ENCODE measurements around the gene D2HGDH.

DNA sequence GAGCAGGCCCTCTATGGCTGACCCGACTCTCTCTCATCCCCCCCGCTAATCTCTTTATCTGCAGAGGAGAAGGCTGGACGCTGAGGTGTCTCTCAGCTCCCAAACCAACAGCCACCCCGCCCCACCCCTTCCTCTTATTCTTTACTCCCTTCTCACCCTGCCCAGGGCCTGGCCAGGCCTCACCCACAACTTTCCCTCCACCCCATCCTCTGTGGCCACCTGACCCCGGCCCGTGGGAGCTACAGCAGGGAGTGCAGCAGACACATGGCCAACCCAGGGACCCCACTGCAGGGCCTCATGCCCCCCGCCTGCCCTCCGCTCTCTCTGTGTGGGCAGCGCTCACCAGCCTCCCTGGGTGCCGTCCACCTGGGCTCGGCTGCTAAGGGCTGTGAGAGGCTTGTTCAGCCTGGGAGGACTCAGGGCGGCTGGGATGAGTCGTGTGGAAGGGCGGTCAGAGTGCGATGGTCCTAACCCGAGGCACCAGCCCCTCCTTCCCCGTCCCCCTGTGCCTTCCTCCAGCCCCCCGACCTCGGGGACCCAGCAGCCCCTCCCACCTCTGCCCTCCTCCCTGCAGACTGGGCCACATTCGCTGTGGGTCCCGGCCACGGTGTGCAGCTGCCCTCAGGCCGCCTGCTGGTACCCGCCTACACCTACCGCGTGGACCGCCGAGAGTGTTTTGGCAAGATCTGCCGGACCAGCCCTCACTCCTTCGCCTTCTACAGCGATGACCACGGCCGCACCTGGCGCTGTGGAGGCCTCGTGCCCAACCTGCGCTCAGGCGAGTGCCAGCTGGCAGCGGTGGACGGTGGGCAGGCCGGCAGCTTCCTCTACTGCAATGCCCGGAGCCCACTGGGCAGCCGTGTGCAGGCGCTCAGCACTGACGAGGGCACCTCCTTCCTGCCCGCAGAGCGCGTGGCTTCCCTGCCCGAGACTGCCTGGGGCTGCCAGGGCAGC is 81.3 kb downstream of the D2HGDH start:
- TF ChIP-seq POLR2AphosphoS5 (IDR thresholded peaks at IDR 0.05) = no peak
- TF ChIP-seq, protein P1, sequence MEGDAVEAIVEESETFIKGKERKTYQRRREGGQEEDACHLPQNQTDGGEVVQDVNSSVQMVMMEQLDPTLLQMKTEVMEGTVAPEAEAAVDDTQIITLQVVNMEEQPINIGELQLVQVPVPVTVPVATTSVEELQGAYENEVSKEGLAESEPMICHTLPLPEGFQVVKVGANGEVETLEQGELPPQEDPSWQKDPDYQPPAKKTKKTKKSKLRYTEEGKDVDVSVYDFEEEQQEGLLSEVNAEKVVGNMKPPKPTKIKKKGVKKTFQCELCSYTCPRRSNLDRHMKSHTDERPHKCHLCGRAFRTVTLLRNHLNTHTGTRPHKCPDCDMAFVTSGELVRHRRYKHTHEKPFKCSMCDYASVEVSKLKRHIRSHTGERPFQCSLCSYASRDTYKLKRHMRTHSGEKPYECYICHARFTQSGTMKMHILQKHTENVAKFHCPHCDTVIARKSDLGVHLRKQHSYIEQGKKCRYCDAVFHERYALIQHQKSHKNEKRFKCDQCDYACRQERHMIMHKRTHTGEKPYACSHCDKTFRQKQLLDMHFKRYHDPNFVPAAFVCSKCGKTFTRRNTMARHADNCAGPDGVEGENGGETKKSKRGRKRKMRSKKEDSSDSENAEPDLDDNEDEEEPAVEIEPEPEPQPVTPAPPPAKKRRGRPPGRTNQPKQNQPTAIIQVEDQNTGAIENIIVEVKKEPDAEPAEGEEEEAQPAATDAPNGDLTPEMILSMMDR (IDR thresholded peaks at IDR 0.05) = no peak

All from sigmoid colon (tissue), 4 donors.